ENCODE results near the gene LRPAP1.
"Not testable (repeated sequence)": the region's sequence is repeated elsewhere in the genome, so short reads cannot be mapped to it uniquely, and the experiment has no call there.

Gene LRPAP1

DNA sequence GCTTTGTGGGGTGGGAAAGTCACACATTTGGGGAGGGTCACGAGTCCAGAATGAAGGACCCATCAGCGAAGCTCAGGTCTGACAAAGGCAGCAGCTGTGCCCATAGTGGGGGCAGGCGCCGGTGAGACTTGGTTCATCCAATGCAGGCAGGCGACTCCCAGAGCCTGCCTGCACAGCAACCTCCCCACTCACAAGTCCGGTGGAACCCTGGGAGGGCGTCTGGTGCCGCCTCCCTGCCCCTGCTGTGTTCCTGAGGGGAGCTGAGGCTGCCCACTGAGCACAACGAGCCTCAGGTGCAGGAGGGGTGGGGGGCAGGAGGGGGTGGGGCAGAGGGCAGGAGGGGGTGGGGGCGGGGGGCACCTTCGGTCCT lies 13.7 kb downstream of the LRPAP1 start:
- no peak for DNase-seq

GRCh38 chr4:3517731-3518510 lies 14.3 kb downstream of the LRPAP1 start:
- DNase-seq: no peak

DNA sequence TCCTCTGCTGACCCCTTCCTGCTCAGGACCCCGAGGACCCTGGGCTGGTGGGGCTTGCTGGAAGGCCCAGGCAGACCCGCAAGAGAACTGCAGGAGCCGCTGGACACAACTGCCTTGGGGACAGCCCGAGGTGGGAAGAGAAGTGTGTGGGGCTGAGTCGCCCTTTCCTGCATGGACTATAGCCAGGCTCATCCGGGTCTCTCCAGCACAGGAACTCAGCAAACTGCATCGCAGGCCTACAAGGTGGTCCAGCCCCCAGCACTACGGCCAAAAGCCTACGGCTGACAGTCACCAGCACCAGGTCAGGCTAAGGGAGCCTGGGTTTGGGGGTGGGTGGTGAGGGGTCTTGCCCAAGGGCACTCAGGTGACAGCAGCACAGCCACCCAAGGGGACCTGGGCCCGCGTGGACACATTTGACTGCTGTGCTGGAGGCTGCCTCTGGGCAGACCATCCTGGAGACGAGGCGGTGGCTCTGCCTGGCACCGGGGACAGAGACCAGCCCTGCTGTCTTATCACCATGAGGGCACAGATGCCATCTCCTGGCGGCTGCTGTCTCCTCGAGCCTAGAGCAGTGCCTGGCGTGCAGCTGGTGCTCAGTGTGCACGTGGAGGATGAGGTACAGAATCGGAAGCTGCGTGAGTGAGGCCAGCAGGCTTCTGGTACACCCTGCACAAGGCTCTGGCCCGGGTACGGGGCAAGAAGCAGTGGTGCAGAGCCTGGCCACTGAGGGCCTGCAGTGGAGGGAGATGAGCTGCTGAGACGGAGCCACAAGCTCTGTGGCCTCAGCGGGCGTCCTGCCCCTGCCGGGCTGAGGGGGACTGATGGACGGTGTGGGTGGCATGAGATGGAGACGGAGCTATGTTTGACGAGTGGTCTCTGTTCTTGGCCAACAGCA lies 15.1 kb downstream of the LRPAP1 start:
- DNase-seq: no peak

GRCh38 chr4:3516061-3516835 lies 16.0 kb downstream of the LRPAP1 start:
- no peak for DNase-seq

- DNase-seq: no peak
Observed at GRCh38 chr4:3515646-3516045, 16.6 kb downstream of the LRPAP1 start.

DNA sequence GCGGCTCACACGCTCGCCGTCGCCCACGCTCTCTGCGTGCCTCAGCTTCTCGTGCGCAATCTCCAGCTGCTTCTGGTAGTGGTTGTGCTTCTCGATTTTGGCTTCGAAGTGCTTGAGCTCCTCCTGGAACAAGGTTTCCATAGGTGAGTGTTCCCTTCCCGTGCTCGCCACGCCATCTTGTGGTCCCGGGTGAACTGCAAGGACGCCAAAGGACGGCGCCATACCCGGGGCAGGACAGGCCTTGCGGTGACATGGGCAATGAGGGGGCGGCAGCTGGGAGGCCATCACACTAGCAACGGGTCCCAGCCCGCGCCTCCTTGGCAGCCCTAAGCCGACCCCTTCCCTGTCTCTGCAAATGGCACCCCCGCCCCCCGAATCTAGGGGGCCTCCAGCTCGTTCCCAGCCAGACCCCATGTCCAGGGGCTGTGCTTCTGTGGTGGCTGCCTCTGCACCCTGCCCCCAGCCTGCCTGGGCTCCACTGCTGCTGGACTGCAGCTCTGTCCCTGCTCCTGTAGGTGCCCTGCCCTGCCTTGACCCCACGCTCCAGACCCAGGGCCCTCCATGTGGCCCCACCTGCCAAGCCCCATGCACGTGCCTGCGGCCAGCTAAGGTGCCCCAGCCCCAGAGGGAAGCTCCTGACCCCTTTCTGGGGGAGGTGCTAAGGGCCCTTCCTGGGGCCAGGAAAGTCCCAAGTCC lies 17.3 kb downstream of the LRPAP1 start:
- DNase-seq: no peak

DNA sequence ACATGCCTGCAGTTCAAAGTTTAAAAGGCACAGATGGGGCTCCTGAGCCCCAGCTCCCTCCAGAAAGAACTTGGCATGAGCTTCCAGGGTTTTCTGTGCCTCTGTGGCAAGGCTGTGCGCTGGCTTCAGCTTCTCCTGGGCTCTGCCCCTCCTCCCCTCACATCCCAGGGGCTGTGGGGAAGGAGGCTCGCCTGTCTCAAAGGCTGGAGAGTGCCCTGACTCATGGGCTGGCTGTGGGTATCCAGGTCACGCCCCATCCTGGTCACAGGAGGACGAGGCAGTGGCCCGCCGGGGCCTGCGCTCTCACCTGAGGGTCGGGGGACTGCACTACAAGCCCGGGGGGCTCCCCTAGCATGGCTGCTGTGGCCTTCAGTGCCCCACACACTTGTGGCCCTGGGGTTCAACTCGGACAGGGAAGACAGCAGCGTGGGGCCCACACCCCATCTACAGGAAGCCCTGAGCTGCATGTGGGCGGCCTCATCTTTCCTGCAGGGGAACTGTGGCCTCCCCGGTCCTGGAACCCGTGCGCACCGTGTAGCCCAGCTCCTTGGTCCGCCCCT lies 17.9 kb downstream of the LRPAP1 start:
- no peak for DNase-seq

GRCh38 chr4:3513807-3514206 lies 18.4 kb downstream of the LRPAP1 start:
- no peak for DNase-seq

GRCh38 chr4:3512719-3513118 lies 19.5 kb downstream of the LRPAP1 start:
- no peak for DNase-seq

DNA sequence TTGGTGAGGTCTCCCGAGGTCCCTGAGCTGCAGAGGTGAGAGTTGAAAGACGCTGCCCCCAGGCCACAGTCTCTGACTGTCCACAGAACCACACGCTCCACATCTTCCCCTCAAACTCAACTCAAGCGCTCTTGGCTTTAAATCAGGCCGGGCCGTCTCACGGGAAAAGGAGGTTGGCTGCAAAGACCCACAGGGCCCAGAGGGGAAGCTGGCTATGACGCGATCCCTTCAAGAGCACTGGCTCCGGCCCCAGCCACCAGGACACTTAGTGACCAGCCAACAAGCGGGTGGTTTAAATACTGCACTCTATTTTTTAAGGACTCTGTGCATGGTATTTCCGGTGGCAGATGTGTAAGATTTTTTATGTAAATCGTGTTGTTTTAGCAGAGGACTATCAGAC lies 19.9 kb downstream of the LRPAP1 start:
- no peak for DNase-seq

DNA sequence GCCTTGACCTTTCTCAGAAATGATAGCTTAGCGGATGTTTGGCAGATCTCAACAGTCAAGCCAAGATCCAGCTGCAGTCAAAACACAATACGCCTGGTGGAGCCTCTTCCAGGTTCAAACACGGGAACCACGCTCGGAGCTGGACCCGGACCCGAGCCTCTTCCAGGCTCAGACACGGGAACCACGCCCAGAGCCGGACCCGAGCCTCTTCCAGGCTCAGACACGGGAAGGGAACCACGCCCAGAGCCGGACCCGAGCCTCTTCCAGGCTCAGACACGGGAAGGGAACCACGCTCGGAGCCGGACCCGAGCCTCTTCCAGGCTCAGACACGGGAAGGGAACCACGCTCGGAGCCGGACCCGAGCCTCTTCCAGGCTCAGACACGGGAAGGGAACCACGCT lies 20.6 kb downstream of the LRPAP1 start:
- not testable (repeated sequence) for DNase-seq

GRCh38 chr4:3511187-3511586 lies 21.0 kb downstream of the LRPAP1 start:
- no peak for DNase-seq

GRCh38 chr4:3510481-3510880 lies 21.7 kb downstream of the LRPAP1 start:
- no peak for DNase-seq

GRCh38 chr4:3508542-3508941 lies 23.7 kb downstream of the LRPAP1 start:
- DNase-seq: no peak

DNA sequence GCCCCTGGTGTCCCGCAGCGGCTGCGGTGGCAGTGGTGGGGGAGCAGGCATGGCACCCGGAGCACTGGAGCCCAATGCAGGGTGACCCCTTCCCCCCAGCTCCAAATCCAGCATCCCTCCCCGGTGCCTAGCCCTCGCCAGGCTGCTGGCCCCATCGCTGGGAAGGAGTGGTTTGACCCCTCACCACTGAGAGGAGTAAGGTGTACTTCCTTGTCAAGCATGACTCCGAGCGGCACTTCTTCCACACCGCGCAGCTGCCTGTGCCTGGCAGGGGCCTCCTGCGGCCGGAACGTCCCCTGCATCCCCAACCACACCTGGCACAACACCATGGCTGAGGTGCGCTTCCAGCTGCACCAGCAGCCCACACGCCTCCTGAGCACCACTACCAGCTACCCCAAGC lies 27.0 kb downstream of the LRPAP1 start:
- no peak for DNase-seq

- DNase-seq: no peak
Observed at GRCh38 chr4:3502941-3503936, 29.0 kb downstream of the LRPAP1 start.

GRCh38 chr4:3501825-3502425 lies 30.3 kb downstream of the LRPAP1 start:
- DNase-seq: no peak

GRCh38 chr4:3501126-3501824 lies 30.9 kb downstream of the LRPAP1 start:
- DNase-seq: no peak

GRCh38 chr4:3500634-3501101 lies 31.6 kb downstream of the LRPAP1 start:
- no peak for DNase-seq

DNA sequence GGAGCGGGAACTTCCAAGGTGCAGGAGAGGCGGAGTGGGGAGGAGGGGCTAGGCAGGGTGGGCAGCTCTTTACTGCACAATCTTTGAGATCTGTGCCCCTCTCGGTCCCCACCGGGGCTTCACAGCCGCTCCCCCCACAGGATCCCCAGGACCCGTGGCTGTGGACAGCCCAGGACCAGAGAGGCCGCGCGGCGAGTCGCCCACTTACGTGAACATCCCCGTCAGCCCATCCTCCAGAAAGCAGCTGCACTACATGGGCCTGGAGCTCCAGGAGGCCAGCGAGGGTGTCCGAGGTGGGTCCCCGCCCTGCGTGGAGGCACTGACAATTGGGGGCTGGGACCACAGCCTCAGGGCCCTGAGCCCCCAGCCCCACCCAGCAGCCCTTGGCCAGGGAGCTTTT lies 32.1 kb downstream of the LRPAP1 start:
- no peak for DNase-seq

Data from activated T-cell treated with anti-CD3 and anti-CD28 coated beads for 4 hours (primary cell).